WTC11 (cell line): ENCODE results near the gene CDCA5. TPM values are rescaled to one million over a fixed set of nuclear protein-coding genes. Genes with fewer than 3 reads are reported as not detected.

ENCODE experiments used
- ATAC-seq: fragments of 200-7000 bp; cut with Tn5 transposase; 2 replicates; pipeline ENCODE4 v1.10.0; 2021; ENCODE audit warnings: mild to moderate bottlenecking, moderate library complexity
- CTCF ChIA-PET: fragments of 300-600 bp; sonication (Branson Sonifier 250); formaldehyde crosslinking; loops from one replicate; lab custom pipeline; 2021; ENCODE audit warnings: antibody characterized with exemption; lab: Charles Lee
- POLR2A ChIA-PET: fragments of 350-600 bp; sonication (Branson Sonifier 250); formaldehyde crosslinking; loops from one replicate; lab custom pipeline; 2021; ENCODE audit warnings: antibody characterized with exemption; lab: Charles Lee
- DNase-seq: peaks from one replicate; pipeline ENCODE4 v3.0.0; 2021; ENCODE audit warnings: low spot score
- H3K27ac Mint-ChIP-seq: 2 replicates; pipeline ENCODE4 v1.8.0; 2021; ENCODE audit warnings: mixed read lengths
- H3K27me3 Mint-ChIP-seq: 2 replicates; pipeline ENCODE4 v1.8.0; 2021; ENCODE audit warnings: low read depth, mild to moderate bottlenecking, moderate library complexity, mixed read lengths
- H3K36me3 Mint-ChIP-seq: 2 replicates; pipeline ENCODE4 v1.8.0; 2021; ENCODE audit warnings: mixed read lengths
- H3K4me1 Mint-ChIP-seq: 2 replicates; pipeline ENCODE4 v1.8.0; 2022; ENCODE audit warnings: mixed read lengths
- H3K4me3 Mint-ChIP-seq: 2 replicates; pipeline ENCODE4 v1.8.0; 2021; ENCODE audit warnings: mild to moderate bottlenecking, moderate library complexity, mixed read lengths
- H3K9me3 Mint-ChIP-seq: 2 replicates; pipeline ENCODE4 v1.8.0; 2021; ENCODE audit warnings: mixed read lengths
- EMX1 ChIP-seq: fragments of 250-450 bp; sonication (Bioruptor Pico); IDR thresholded peaks from 2 replicates; pipeline ENCODE4 v1.8.0; 2021; ENCODE audit warnings: mild to moderate bottlenecking
- ESRRA ChIP-seq: sonication (generic); formaldehyde crosslinking; IDR thresholded peaks from 2 replicates; pipeline ENCODE4 v1.8.1; 2022; ENCODE audit warnings: mild to moderate bottlenecking, missing genetic modification reagents, borderline replicate concordance
- JAZF1 ChIP-seq: fragments of 250-450 bp; sonication (Bioruptor Pico); IDR thresholded peaks from 2 replicates; pipeline ENCODE4 v1.9.0; 2021; ENCODE audit warnings: moderate library complexity, mild to moderate bottlenecking, inconsistent platforms
- JUN ChIP-seq: sonication (generic); formaldehyde crosslinking; IDR thresholded peaks from 2 replicates; pipeline ENCODE4 v1.8.0; 2023; ENCODE audit warnings: mild to moderate bottlenecking, missing genetic modification reagents
- KAT7 ChIP-seq: sonication (generic); formaldehyde crosslinking; IDR thresholded peaks from 2 replicates; pipeline ENCODE4 v1.8.1; 2023; ENCODE audit warnings: missing genetic modification reagents, mild to moderate bottlenecking, borderline replicate concordance
- MYBL2 ChIP-seq: sonication (generic); formaldehyde crosslinking; IDR thresholded peaks from 2 replicates; pipeline ENCODE4 v1.8.1; 2023; ENCODE audit warnings: mild to moderate bottlenecking, moderate library complexity, missing genetic modification reagents
- SOX15 ChIP-seq: fragments of 250-450 bp; sonication (Bioruptor Pico); IDR thresholded peaks from 2 replicates; pipeline ENCODE4 v1.9.0; 2021; ENCODE audit warnings: mild to moderate bottlenecking
- TEAD4 ChIP-seq: sonication (generic); formaldehyde crosslinking; IDR thresholded peaks from 2 replicates; pipeline ENCODE4 v1.8.0; 2022; ENCODE audit warnings: mild to moderate bottlenecking, missing genetic modification reagents
- TP53 ChIP-seq: sonication (generic); formaldehyde crosslinking; IDR thresholded peaks from 2 replicates; pipeline ENCODE4 v1.8.1; 2023; ENCODE audit warnings: mild to moderate bottlenecking, missing genetic modification reagents
- ZNF671 ChIP-seq: fragments of 250-450 bp; sonication (Bioruptor Pico); IDR thresholded peaks from 2 replicates; pipeline ENCODE4 v1.8.0; 2021; ENCODE audit warnings: mild to moderate bottlenecking
- total RNA-seq: library from RNA; stranded (reverse); gene quantifications from 3 replicates; pipeline ENCODE4 v1.2.3, GENCODE V29; 2021
- TF ChIP-seq, protein P1 (sequence below): sonication (generic); formaldehyde crosslinking; IDR thresholded peaks from 2 replicates; pipeline ENCODE4 v1.8.0; 2022; ENCODE audit warnings: missing genetic modification reagents
- TF ChIP-seq, protein P2 (sequence below): sonication (generic); formaldehyde crosslinking; IDR thresholded peaks from 2 replicates; pipeline ENCODE4 v1.8.1; 2023; ENCODE audit warnings: mild to moderate bottlenecking, missing genetic modification reagents, moderate library complexity
- TF ChIP-seq, protein P3 (sequence below): sonication (generic); formaldehyde crosslinking; IDR thresholded peaks from 2 replicates; pipeline ENCODE4 v1.8.0; 2023; ENCODE audit warnings: missing genetic modification reagents, mild to moderate bottlenecking, borderline replicate concordance
- TF ChIP-seq, protein P4 (sequence below): sonication (generic); formaldehyde crosslinking; IDR thresholded peaks from 2 replicates; pipeline ENCODE4 v1.8.0; 2022; ENCODE audit warnings: mild to moderate bottlenecking, missing genetic modification reagents
- TF ChIP-seq, protein P5 (sequence below): fragments of 250-450 bp; sonication (Bioruptor Pico); IDR thresholded peaks from 2 replicates; pipeline ENCODE4 v2.1.2; 2022; ENCODE audit warnings: mild to moderate bottlenecking, moderate library complexity
- TF ChIP-seq, protein P6 (sequence below): sonication (generic); formaldehyde crosslinking; IDR thresholded peaks from 2 replicates; pipeline ENCODE4 v1.8.0; 2022; ENCODE audit warnings: mild to moderate bottlenecking, missing genetic modification reagents
- TF ChIP-seq, protein P7 (sequence below): sonication (generic); formaldehyde crosslinking; conservative IDR thresholded peaks from 2 replicates; pipeline ENCODE4 v1.8.1; 2022; ENCODE audit warnings: mild to moderate bottlenecking, missing genetic modification reagents

CDCA5 gene
- total RNA-seq, 1 experiment from 2014 or later: 95.9 TPM

DNA sequence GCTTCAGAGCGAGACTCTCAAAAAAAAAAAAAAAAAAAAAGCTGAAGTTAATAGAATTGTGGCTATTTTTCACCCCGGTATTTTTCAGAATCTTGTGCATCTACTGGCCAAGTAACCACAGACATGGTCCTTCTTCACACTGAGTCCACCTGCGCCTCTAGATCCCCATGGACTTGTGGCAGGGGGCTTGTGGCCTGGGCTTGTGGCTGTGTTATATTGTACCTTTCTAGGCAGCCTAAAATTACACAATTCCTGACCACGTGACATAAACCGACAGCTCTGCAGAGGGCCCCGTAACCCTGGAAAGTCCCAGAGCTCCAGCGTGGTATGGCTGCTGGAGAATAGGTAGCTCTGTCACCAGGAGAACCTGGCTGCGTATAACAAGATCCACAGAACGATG lies 14.6 kb downstream of the CDCA5 start:
- H3K4me1 Mint-ChIP-seq: peaks cover 23% of the 10 kb centered on the region
- ATAC-seq (no peak), DNase-seq (no peak)
- no peaks in the 10 kb centered on the region for H3K27me3 Mint-ChIP-seq
- ChIA-PET CTCF (interaction anchor here (0.6 to 1.0 kb wide), 3 partner anchors 27 to 643 kb away, joined by 3 to 4 read pairs (median 3); no protein-coding TSS in a partner anchor), POLR2A (no interaction called here)
- no peak overlapping the region for H3K27ac Mint-ChIP-seq
- no peaks in the 10 kb centered on the region for H3K9me3 Mint-ChIP-seq
- no peak overlapping the region for H3K4me3 Mint-ChIP-seq
- TF ChIP-seq, protein P1, sequence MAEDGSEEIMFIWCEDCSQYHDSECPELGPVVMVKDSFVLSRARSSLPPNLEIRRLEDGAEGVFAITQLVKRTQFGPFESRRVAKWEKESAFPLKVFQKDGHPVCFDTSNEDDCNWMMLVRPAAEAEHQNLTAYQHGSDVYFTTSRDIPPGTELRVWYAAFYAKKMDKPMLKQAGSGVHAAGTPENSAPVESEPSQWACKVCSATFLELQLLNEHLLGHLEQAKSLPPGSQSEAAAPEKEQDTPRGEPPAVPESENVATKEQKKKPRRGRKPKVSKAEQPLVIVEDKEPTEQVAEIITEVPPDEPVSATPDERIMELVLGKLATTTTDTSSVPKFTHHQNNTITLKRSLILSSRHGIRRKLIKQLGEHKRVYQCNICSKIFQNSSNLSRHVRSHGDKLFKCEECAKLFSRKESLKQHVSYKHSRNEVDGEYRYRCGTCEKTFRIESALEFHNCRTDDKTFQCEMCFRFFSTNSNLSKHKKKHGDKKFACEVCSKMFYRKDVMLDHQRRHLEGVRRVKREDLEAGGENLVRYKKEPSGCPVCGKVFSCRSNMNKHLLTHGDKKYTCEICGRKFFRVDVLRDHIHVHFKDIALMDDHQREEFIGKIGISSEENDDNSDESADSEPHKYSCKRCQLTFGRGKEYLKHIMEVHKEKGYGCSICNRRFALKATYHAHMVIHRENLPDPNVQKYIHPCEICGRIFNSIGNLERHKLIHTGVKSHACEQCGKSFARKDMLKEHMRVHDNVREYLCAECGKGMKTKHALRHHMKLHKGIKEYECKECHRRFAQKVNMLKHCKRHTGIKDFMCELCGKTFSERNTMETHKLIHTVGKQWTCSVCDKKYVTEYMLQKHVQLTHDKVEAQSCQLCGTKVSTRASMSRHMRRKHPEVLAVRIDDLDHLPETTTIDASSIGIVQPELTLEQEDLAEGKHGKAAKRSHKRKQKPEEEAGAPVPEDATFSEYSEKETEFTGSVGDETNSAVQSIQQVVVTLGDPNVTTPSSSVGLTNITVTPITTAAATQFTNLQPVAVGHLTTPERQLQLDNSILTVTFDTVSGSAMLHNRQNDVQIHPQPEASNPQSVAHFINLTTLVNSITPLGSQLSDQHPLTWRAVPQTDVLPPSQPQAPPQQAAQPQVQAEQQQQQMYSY (CRISPR knock-in tag): no peak
- TF ChIP-seq, protein P2, sequence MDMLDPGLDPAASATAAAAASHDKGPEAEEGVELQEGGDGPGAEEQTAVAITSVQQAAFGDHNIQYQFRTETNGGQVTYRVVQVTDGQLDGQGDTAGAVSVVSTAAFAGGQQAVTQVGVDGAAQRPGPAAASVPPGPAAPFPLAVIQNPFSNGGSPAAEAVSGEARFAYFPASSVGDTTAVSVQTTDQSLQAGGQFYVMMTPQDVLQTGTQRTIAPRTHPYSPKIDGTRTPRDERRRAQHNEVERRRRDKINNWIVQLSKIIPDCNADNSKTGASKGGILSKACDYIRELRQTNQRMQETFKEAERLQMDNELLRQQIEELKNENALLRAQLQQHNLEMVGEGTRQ (CRISPR knock-in tag): no peak
- TF ChIP-seq, protein P3, sequence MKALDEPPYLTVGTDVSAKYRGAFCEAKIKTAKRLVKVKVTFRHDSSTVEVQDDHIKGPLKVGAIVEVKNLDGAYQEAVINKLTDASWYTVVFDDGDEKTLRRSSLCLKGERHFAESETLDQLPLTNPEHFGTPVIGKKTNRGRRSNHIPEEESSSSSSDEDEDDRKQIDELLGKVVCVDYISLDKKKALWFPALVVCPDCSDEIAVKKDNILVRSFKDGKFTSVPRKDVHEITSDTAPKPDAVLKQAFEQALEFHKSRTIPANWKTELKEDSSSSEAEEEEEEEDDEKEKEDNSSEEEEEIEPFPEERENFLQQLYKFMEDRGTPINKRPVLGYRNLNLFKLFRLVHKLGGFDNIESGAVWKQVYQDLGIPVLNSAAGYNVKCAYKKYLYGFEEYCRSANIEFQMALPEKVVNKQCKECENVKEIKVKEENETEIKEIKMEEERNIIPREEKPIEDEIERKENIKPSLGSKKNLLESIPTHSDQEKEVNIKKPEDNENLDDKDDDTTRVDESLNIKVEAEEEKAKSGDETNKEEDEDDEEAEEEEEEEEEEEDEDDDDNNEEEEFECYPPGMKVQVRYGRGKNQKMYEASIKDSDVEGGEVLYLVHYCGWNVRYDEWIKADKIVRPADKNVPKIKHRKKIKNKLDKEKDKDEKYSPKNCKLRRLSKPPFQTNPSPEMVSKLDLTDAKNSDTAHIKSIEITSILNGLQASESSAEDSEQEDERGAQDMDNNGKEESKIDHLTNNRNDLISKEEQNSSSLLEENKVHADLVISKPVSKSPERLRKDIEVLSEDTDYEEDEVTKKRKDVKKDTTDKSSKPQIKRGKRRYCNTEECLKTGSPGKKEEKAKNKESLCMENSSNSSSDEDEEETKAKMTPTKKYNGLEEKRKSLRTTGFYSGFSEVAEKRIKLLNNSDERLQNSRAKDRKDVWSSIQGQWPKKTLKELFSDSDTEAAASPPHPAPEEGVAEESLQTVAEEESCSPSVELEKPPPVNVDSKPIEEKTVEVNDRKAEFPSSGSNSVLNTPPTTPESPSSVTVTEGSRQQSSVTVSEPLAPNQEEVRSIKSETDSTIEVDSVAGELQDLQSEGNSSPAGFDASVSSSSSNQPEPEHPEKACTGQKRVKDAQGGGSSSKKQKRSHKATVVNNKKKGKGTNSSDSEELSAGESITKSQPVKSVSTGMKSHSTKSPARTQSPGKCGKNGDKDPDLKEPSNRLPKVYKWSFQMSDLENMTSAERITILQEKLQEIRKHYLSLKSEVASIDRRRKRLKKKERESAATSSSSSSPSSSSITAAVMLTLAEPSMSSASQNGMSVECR (CRISPR knock-in tag): no peak
- no peak for TF ChIP-seq MYBL2 (CRISPR knock-in tag)
- no peak for TF ChIP-seq TP53
- TF ChIP-seq, protein P4, sequence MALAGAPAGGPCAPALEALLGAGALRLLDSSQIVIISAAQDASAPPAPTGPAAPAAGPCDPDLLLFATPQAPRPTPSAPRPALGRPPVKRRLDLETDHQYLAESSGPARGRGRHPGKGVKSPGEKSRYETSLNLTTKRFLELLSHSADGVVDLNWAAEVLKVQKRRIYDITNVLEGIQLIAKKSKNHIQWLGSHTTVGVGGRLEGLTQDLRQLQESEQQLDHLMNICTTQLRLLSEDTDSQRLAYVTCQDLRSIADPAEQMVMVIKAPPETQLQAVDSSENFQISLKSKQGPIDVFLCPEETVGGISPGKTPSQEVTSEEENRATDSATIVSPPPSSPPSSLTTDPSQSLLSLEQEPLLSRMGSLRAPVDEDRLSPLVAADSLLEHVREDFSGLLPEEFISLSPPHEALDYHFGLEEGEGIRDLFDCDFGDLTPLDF (CRISPR knock-in tag): no peak
- no peaks in the 10 kb centered on the region for H3K36me3 Mint-ChIP-seq

DNA sequence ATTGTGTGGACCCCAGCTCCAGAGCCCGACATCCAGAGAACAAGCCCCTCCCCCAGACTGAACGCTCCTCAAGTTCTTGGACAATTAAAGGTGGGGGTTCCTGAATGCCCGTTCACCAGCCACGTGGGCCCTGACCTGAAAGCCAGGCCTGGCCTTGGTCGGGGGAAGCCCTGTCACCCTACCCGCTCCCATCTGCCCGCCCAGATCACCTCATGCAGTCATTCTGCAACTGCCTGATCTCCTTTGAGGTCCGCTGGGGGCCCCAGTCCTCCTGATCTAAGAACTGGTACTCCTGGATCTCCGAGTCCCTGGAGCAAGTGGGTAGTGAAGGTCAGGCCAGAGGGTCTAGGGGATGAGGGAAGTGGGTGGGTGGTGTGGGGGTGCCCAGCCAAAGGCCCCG lies 16.4 kb downstream of the CDCA5 start:
- ATAC-seq (no peak), DNase-seq (no peak)
- Mint-ChIP-seq H3K27ac (peak overlapping the region; percentile 91), H3K36me3 (no peaks in the 10 kb centered on the region), H3K27me3 (no peaks in the 10 kb centered on the region), H3K4me1 (peaks cover 23% of the 10 kb centered on the region), H3K4me3 (peak overlapping the region; percentile 49; the same call in 1 of the 2 replicates), H3K9me3 (no peaks in the 10 kb centered on the region)
- TF ChIP-seq, protein P5, sequence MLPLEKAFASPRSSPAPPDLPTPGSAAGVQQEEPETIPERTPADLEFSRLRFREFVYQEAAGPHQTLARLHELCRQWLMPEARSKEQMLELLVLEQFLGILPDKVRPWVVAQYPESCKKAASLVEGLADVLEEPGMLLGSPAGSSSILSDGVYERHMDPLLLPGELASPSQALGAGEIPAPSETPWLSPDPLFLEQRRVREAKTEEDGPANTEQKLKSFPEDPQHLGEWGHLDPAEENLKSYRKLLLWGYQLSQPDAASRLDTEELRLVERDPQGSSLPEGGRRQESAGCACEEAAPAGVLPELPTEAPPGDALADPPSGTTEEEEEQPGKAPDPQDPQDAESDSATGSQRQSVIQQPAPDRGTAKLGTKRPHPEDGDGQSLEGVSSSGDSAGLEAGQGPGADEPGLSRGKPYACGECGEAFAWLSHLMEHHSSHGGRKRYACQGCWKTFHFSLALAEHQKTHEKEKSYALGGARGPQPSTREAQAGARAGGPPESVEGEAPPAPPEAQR (CRISPR knock-in tag): no peak
- no peak for TF ChIP-seq ZNF671
- no peak for TF ChIP-seq ESRRA
- no peak for TF ChIP-seq JUN (CRISPR knock-in tag)
- TF ChIP-seq, protein P6, sequence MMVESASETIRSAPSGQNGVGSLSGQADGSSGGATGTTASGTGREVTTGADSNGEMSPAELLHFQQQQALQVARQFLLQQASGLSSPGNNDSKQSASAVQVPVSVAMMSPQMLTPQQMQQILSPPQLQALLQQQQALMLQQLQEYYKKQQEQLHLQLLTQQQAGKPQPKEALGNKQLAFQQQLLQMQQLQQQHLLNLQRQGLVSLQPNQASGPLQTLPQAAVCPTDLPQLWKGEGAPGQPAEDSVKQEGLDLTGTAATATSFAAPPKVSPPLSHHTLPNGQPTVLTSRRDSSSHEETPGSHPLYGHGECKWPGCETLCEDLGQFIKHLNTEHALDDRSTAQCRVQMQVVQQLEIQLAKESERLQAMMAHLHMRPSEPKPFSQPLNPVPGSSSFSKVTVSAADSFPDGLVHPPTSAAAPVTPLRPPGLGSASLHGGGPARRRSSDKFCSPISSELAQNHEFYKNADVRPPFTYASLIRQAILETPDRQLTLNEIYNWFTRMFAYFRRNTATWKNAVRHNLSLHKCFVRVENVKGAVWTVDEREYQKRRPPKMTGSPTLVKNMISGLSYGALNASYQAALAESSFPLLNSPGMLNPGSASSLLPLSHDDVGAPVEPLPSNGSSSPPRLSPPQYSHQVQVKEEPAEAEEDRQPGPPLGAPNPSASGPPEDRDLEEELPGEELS: no peak
- no peak for TF ChIP-seq EMX1 (CRISPR knock-in tag)
- TF ChIP-seq SOX15 (CRISPR knock-in tag): no peak
- TF ChIP-seq, protein P7, sequence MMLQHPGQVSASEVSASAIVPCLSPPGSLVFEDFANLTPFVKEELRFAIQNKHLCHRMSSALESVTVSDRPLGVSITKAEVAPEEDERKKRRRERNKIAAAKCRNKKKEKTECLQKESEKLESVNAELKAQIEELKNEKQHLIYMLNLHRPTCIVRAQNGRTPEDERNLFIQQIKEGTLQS (CRISPR knock-in tag): no peak
- TF ChIP-seq, protein P2 (CRISPR knock-in tag): no peak
- TF ChIP-seq JAZF1 (CRISPR knock-in tag): no peak
- TF ChIP-seq TEAD4 (CRISPR knock-in tag): no peak
- TF ChIP-seq KAT7: no peak
- CTCF ChIA-PET: interaction anchor here (0.5 to 2.2 kb wide), 2 partner anchors 53 to 67 kb away, joined by 4 to 10 read pairs; partner anchors contain the start of gene ARL2
- POLR2A ChIA-PET: no interaction called here
